ENCODE results near the gene DHDDS. TPM values are rescaled to one million over a fixed set of nuclear protein-coding genes. Genes with fewer than 3 reads are reported as not detected.
"Not testable (repeated sequence)": the region's sequence is repeated elsewhere in the genome, so short reads cannot be mapped to it uniquely, and the experiment has no call there.

DHDDS gene
- total RNA-seq, 1 experiment from 2014 or later: 17.0 TPM

- Histone ChIP-seq H3K9me3 (ENCODE audit: low read length) (no peaks in the 10 kb centered on the region), H3K79me2 (ENCODE audit: low read length) (no peaks in the 10 kb centered on the region), H4K20me1 (ENCODE audit: insufficient read depth, low read depth, low read length) (no peaks in the 10 kb centered on the region), H3K27ac (ENCODE audit: low read length) (no peak overlapping the region), H3K4me1 (ENCODE audit: low read length) (no peaks in the 10 kb centered on the region), H3K4me3 (ENCODE audit: low read length) (no peak overlapping the region), H2AFZ (ENCODE audit: low read length) (no peak overlapping the region), H3K4me2 (ENCODE audit: low read depth, low read length, poor library complexity, severe bottlenecking) (no peak overlapping the region), H3K27me3 (ENCODE audit: low read length) (no peaks in the 10 kb centered on the region), H3K36me3 (ENCODE audit: insufficient read depth, low read length) (no peaks in the 10 kb centered on the region), H3K9me2 (replicated peaks; ENCODE audit: insufficient read depth, low read length) (no peaks in the 10 kb centered on the region), H3K9ac (ENCODE audit: low read length) (no peak overlapping the region)
- no peak for DNase-seq
These were observed 61.1 kb downstream of the DHDDS start for GRCh38 chr1:26493267-26493666.

- Histone ChIP-seq H2AFZ (ENCODE audit: low read length) (no peak overlapping the region), H3K36me3 (ENCODE audit: insufficient read depth, low read length) (no peaks in the 10 kb centered on the region), H3K79me2 (ENCODE audit: low read length) (no peaks in the 10 kb centered on the region), H3K4me1 (ENCODE audit: low read length) (no peaks in the 10 kb centered on the region), H3K9me3 (ENCODE audit: low read length) (no peaks in the 10 kb centered on the region), H3K4me3 (ENCODE audit: low read length) (no peak overlapping the region), H3K27me3 (ENCODE audit: low read length) (no peaks in the 10 kb centered on the region), H4K20me1 (ENCODE audit: insufficient read depth, low read depth, low read length) (no peaks in the 10 kb centered on the region), H3K27ac (ENCODE audit: low read length) (no peak overlapping the region), H3K4me2 (ENCODE audit: low read depth, low read length, poor library complexity, severe bottlenecking) (no peak overlapping the region), H3K9me2 (replicated peaks; ENCODE audit: insufficient read depth, low read length) (no peaks in the 10 kb centered on the region), H3K9ac (ENCODE audit: low read length) (no peak overlapping the region)
- DNase-seq: no peak
These were observed 61.8 kb downstream of the DHDDS start for GRCh38 chr1:26493938-26494337.

- Histone ChIP-seq H4K20me1 (ENCODE audit: insufficient read depth, low read depth, low read length) (no peaks in the 10 kb centered on the region), H3K4me1 (ENCODE audit: low read length) (peaks cover 18% of the 10 kb centered on the region), H3K4me2 (ENCODE audit: low read depth, low read length, poor library complexity, severe bottlenecking) (no peak overlapping the region), H3K79me2 (ENCODE audit: low read length) (no peaks in the 10 kb centered on the region), H2AFZ (ENCODE audit: low read length) (no peak overlapping the region), H3K27me3 (ENCODE audit: low read length) (no peaks in the 10 kb centered on the region), H3K9me3 (ENCODE audit: low read length) (no peaks in the 10 kb centered on the region), H3K9me2 (replicated peaks; ENCODE audit: insufficient read depth, low read length) (no peaks in the 10 kb centered on the region), H3K36me3 (ENCODE audit: insufficient read depth, low read length) (no peaks in the 10 kb centered on the region), H3K4me3 (ENCODE audit: low read length) (no peak overlapping the region), H3K9ac (ENCODE audit: low read length) (no peak overlapping the region), H3K27ac (ENCODE audit: low read length) (no peak overlapping the region)
- DNase-seq: no peak
These were observed 64.7 kb downstream of the DHDDS start for GRCh38 chr1:26496861-26497260.

- no peak overlapping the region for H3K4me3 ChIP-seq (ENCODE audit: low read length)
- H3K27me3 ChIP-seq (ENCODE audit: low read length): no peaks in the 10 kb centered on the region
- no peak overlapping the region for H3K4me2 ChIP-seq (ENCODE audit: low read depth, low read length, poor library complexity, severe bottlenecking)
- H3K9ac ChIP-seq (ENCODE audit: low read length): no peak overlapping the region
- H3K36me3 ChIP-seq (ENCODE audit: insufficient read depth, low read length): no peaks in the 10 kb centered on the region
- no peaks in the 10 kb centered on the region for H3K9me3 ChIP-seq (ENCODE audit: low read length)
- peaks cover 20% of the 10 kb centered on the region for H3K4me1 ChIP-seq (ENCODE audit: low read length)
- H3K27ac ChIP-seq (ENCODE audit: low read length): no peak overlapping the region
- no peaks in the 10 kb centered on the region for H3K79me2 ChIP-seq (ENCODE audit: low read length)
- no peak overlapping the region for H2AFZ ChIP-seq (ENCODE audit: low read length)
- H4K20me1 ChIP-seq (ENCODE audit: insufficient read depth, low read depth, low read length): no peaks in the 10 kb centered on the region
- DNase-seq: no peak
- H3K9me2 ChIP-seq (replicated peaks; ENCODE audit: insufficient read depth, low read length): no peaks in the 10 kb centered on the region
These were observed 66.8 kb downstream of the DHDDS start for GRCh38 chr1:26498894-26499293.

- H3K4me1 ChIP-seq (ENCODE audit: low read length): peaks cover 20% of the 10 kb centered on the region
- no peaks in the 10 kb centered on the region for H3K27me3 ChIP-seq (ENCODE audit: low read length)
- peak overlapping the region; percentile 74 for H3K4me3 ChIP-seq (ENCODE audit: low read length)
- H3K4me2 ChIP-seq (ENCODE audit: low read depth, low read length, poor library complexity, severe bottlenecking): peak overlapping the region; percentile 78
- peak overlapping the region; percentile 80 for H3K9ac ChIP-seq (ENCODE audit: low read length)
- no peaks in the 10 kb centered on the region for H3K9me2 ChIP-seq (replicated peaks; ENCODE audit: insufficient read depth, low read length)
- peak overlapping the region; percentile 84 for H2AFZ ChIP-seq (ENCODE audit: low read length)
- H3K27ac ChIP-seq (ENCODE audit: low read length): peak overlapping the region; percentile 83
- no peaks in the 10 kb centered on the region for H3K9me3 ChIP-seq (ENCODE audit: low read length)
- H4K20me1 ChIP-seq (ENCODE audit: insufficient read depth, low read depth, low read length): no peaks in the 10 kb centered on the region
- H3K79me2 ChIP-seq (ENCODE audit: low read length): no peaks in the 10 kb centered on the region
- H3K36me3 ChIP-seq (ENCODE audit: insufficient read depth, low read length): no peaks in the 10 kb centered on the region
- peak; percentile 96 for DNase-seq
These were observed 68.5 kb downstream of the DHDDS start for GRCh38 chr1:26500488-26501175.

- not testable (repeated sequence) for H4K20me1 ChIP-seq (ENCODE audit: insufficient read depth, low read depth, low read length); H3K36me3 ChIP-seq (ENCODE audit: insufficient read depth, low read length); H3K79me2 ChIP-seq (ENCODE audit: low read length); H3K27ac ChIP-seq (ENCODE audit: low read length); H3K9ac ChIP-seq (ENCODE audit: low read length); H2AFZ ChIP-seq (ENCODE audit: low read length); H3K4me3 ChIP-seq (ENCODE audit: low read length); H3K27me3 ChIP-seq (ENCODE audit: low read length); H3K9me2 ChIP-seq (replicated peaks; ENCODE audit: insufficient read depth, low read length); H3K9me3 ChIP-seq (ENCODE audit: low read length); H3K4me2 ChIP-seq (ENCODE audit: low read depth, low read length, poor library complexity, severe bottlenecking); H3K4me1 ChIP-seq (ENCODE audit: low read length); DNase-seq
These were observed 78.6 kb downstream of the DHDDS start for GRCh38 chr1:26510711-26511110.

GRCh38 chr1:26515836-26516235, 83.7 kb downstream of the DHDDS start:
- not testable (repeated sequence) for H3K9ac ChIP-seq (ENCODE audit: low read length); H3K4me3 ChIP-seq (ENCODE audit: low read length); H3K9me2 ChIP-seq (replicated peaks; ENCODE audit: insufficient read depth, low read length); DNase-seq; H3K4me1 ChIP-seq (ENCODE audit: low read length); H3K79me2 ChIP-seq (ENCODE audit: low read length); H3K27ac ChIP-seq (ENCODE audit: low read length); H3K9me3 ChIP-seq (ENCODE audit: low read length); H4K20me1 ChIP-seq (ENCODE audit: insufficient read depth, low read depth, low read length); H3K4me2 ChIP-seq (ENCODE audit: low read depth, low read length, poor library complexity, severe bottlenecking); H2AFZ ChIP-seq (ENCODE audit: low read length); H3K36me3 ChIP-seq (ENCODE audit: insufficient read depth, low read length); H3K27me3 ChIP-seq (ENCODE audit: low read length)

GRCh38 chr1:26516987-26517765, 85.1 kb downstream of the DHDDS start:
- H3K4me2 ChIP-seq (ENCODE audit: low read depth, low read length, poor library complexity, severe bottlenecking): no peak overlapping the region
- H3K4me1 ChIP-seq (ENCODE audit: low read length): no peaks in the 10 kb centered on the region
- no peaks in the 10 kb centered on the region for H3K36me3 ChIP-seq (ENCODE audit: insufficient read depth, low read length)
- no peaks in the 10 kb centered on the region for H4K20me1 ChIP-seq (ENCODE audit: insufficient read depth, low read depth, low read length)
- H3K9me3 ChIP-seq (ENCODE audit: low read length): no peaks in the 10 kb centered on the region
- no peaks in the 10 kb centered on the region for H3K79me2 ChIP-seq (ENCODE audit: low read length)
- no peak overlapping the region for H3K27ac ChIP-seq (ENCODE audit: low read length)
- H3K9me2 ChIP-seq (replicated peaks; ENCODE audit: insufficient read depth, low read length): no peaks in the 10 kb centered on the region
- no peak overlapping the region for H3K9ac ChIP-seq (ENCODE audit: low read length)
- H2AFZ ChIP-seq (ENCODE audit: low read length): no peak overlapping the region
- no peak overlapping the region for H3K4me3 ChIP-seq (ENCODE audit: low read length)
- no peaks in the 10 kb centered on the region for H3K27me3 ChIP-seq (ENCODE audit: low read length)
- DNase-seq: no peak

Measured in Karpas-422 (cell line).